CD4-positive, alpha-beta T cell treated with Interleukin-4 for 4 hours (primary cell): ENCODE measurements around the gene WNT9A.

ENCODE experiments used
- DNase-seq: peaks from one replicate; pipeline ENCODE4 v3.0.0-alpha.2; 2020

The WNT9A gene

DNA sequence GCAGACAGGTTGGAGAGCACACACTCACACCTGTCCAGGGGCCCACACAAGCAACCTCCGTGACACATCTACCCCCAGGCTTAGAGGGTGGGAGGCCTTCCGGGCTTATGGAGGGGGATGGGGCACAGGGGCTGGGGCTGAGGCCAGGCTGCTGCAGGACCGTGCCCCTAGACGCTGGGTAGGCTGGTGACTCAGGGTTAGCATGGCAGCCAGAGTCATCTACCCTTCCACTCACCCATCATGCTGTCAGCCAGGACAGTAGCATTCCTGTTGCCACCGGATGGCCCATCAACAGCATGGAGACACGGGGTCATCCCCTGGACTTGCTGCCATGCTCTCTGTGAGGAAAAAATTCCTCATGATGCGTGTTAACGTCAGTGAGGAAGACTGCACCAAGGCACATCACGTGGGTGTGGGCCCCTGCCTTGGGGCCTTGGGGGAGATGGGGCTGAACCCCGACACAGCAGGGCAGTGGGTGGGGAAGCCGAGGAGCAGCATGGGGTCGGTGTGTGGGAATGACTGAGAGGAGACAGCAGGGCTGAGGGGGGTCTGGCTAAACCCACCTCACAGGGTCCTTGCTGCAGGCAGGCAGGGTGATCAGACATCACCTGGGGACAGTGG is 52.8 kb downstream of the WNT9A start:
- DNase-seq = no peak

DNA sequence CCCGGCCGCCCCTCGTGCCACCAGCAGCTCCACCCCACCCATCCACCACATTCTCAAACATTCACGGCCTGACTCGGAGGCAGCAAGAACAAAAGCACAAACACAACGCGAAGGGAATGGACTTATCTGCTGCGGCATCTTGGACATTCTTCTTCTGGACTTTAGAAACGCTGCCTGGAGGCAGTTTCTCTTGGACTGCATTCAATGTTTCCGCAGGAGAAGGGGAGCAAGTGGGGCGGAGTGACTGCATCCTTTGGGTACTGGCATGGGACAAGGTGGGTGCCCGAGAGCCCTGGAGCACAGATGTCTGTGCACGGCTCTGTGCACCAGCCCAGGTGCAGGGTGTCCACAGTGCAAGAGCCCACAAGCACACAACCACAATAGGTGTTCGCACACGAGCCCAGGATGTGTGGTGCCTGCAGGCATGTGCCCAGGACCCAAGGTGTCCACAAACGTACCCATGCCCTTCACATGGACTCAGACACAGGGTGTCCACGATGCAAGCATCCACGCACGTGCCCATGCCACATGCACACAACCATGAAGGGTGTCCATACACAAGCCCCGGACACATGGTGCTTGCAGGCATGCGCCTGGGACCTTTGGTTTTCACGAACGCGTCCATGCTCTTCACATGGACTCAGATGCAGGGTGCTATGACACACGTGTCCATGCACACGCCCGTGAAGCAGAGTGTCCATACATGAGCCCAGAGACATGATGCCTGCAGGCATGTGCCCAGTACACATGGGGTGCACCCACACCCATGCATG is 53.6 kb downstream of the WNT9A start:
- no peak for DNase-seq

DNA sequence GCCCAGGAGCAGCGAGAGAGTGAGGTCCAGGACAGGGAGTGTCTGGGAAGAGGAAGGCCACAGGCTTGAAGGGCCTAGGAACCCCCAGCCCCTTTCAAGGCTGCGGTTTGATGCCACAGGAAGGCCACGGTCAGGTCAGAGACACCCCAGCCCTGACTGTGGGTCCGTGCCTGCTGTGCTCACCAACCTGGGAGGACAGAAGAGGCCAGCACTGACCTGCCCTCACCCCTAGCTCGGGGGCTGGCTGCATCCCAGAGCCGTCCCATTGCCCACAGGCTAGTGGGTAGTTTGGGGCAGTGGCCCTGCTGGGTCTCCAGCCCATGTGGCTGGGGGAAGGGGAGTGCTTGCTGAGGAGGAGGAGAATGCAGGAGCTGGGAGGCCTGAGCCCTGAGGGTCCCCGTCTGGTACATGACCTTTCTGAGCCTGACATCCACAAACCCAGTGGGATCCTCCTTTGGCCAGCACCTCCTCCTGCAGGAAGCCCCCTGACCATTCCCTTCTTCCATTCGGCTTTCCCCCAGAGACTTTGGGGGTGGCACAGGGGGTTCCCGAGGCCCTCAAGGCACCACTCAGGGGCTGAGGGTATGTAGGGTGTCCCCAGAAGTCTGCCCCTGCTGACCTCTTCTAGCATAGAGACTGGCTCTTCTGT is 54.3 kb downstream of the WNT9A start:
- no peak for DNase-seq

DNA sequence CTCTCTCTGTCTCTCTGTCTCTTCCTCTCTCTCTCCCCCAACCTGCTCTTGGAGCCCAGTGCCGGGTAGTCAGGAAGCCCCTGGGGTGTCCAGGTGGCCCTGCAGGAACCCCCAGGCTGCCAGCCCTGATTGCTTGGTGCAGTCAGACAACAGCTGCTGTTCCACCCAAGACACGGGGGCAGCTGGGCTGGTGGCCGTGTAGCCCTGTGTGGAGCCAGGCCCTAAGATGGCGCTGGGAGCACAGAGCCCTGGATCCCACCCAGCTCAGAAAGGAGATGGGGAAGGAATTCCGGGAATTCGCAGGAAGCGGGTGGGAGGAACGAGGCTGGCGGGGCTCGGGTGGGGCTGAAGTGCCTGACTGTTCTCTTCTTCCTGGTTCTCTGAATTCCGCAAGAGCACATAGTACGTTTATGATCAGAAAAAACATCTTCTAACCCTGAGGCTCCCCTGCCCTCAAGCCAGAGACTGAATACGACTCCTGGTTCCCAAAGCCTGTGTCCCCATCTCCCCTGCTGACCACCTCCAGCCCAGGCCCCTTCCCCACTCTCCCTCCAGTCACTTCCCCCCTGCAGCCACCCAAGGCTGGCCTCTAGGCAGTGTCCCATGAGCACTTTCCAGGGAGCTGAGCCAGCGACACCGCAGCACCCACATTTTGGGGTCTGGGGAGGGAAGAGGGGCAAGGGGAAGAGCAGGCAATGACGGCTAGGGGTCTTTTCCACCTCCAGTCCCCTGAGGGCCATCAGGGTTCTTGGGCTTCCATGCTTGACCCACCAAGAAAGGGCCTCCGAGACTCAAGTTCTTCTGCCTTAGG is 55.0 kb downstream of the WNT9A start:
- DNase-seq = no peak

DNA sequence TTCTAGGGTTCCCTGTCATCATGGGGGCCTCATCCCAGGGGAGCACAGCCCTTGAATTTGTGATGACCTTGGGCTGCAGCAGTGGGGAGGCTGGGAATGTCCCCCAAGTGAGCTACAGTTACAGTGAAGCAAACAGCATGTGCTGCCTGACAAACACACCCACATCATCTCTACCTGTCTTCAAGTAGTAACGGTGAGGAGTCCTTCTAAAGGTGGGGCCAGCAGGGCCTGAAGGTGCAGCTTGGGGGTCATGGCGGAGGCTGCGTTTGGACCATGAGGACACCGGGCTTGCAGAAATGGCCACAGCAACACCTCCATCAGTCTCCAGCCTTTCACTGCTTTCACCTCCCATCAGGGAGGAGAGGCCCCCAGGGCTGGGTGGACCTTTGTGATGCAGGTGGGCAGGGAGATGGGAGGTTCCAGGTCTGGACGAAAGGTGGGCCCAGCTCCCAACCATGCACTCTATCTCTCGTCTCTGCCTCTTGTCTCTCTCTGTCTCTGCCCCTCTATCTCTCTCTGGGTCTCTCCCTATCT is 55.7 kb downstream of the WNT9A start:
- DNase-seq = no peak

DNA sequence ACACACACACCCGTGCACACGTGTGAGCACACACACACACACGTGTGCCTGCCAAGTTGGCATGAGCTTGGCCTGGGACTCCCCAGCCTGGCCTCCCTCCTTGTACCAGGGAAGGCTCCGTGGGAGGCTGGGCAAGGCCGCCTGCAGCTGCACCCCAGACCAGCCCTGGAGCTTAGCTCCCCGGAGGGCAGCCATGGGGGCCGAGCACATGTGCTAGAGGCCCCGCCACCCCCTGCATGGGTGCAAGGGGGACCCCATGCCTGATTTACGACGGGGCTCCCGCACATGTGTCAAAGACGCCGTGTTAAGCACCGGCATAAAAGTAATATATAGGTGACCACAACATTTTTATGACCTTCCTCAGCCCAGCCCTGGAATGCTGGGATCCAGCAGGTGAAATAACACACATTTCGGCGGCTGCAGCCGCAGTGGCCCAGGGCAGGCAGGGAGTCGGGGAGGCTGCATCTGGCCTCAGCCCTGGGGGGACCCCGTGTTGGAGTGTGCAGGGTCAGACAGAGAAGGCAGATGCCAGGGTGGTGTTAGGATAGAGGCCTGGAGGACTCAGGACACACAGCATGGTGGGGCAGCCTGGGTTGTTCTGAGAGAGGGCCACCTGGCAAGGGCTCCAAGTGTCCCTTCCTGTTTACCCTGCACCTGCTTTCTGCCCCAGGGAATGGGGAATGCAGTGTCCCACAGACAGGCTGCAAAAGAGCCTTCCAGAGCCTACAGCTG is 56.3 kb downstream of the WNT9A start:
- no peak for DNase-seq

DNA sequence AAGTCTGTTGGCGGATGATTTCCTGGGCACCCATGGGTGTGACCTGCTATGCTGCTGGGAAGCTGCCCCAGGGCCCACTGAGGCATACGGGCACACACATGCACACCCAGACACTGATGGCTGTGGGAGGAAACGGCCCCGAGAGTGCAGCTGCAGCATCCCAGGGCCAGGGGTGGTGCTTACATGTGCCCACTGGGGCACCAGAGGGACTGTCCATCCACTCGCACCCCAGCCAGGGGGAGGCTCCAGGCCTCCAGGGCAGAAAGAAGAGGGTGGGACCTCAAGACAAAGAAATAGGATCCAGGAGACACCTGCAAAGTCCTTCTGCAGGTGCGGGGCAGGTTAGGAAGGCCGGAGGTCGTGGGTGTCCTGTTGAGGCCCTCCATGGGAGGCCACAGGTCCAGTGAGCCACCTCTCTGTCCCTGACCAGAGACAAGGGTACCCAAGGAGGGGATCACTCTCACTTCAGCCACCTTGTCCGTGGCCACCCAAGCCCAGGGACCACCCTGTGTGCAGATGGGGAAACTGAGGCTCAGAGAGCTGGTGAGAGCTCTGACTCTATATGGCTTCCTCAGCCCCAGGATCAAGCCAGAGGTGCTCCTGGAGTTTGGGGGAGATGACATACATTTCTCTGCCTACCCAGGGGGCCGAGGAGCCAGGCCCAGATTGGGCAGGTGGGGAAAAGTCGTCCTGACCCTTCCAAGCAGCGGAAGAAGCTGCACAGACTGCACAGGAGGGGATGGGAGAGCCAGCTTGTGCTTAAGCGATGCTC is 57.1 kb downstream of the WNT9A start:
- DNase-seq = no peak

DNA sequence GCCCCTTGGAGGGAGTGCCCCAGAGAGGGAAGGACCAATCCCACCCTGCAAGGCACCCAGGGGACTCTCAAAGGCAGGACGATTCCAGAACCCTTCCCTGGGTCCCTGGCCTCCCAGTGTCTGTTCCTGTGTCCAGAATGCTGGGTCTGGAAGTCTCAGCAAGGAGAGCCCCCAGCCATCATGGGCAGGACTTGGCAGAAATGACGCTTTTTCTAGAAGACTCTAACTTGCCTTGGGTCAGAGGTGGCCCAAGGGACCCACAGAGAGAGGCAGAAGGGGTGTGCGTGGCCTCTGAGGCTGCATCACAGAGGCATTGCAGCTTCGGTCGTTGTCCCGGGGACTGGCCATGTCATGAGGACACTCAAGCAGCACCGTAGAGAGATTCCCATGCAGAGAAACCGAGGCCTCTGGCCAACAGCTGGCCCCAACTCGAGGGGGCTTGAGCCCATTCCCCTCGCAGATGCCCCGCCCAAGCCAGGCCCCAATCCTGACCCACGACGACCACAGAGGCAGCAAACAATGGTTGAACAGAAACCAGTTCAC is 57.8 kb downstream of the WNT9A start:
- no peak for DNase-seq

DNA sequence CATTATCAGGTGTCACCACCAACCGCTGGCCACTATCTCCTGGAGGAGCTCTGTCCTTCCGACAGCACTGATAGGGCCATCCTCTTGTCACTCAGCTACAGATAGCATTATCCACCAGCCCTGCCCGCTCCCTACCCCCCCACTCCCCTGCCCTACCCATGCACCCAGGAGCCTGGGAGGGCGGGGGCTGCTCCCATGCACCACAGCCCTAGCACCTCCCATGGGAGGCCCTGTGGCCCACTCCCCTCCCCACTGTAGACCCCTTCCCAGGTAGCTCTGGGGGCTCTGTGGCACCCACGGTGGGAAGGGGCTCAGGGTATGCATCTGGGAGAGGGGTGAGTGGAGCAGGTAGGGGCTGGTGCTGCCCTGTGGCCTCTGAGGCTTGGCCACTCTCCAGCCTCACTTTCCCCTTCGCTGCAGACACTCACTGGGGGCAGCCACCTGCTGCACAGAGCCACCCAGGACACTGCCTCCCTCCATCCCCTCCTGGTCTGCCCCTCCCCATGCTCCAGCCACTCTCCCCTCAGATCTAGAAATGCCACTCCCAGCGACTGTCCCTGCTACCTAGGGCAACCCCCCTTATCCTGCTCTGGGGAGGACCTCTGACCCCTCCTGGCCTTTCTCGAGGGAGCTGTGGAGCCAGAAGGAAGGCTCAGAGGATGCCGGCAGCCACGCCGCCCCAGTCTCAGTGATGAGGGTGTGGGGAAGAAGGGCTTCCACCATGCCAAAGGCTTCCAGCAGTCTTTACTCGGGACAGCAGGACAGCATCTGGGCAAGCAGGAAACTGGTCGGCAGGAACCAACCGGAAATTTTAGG is 58.5 kb downstream of the WNT9A start:
- DNase-seq = no peak

DNA sequence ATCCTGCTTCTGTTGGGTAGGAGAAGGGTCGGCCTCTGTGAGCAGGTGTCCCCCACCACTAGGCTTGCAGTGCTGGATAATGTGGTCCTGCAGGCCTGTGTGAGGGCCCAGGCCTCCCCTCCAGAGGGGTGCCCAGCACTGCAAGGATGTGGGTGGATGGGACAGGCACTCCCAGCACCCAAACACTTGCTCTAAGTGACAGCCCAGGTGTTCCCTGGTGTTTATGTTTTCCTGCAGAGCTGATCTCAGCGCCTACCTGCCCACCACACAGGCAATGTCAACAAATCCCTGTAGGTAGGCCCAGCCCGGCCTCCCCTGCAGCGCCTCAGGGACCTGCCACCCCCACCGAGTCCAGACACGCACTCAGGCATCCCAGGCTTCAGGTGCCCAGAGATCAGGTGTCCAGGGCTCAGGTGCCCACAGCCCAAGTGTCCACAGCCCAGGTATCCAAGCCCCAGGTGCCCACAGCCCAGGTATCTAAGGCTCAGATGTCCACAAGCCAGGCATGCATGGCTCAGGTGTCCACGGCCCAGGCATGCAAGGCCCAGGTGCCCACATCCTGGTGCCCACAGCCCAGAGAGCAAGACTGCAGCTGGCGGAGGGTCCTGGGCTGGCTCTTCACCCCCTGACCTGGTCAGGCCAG is 59.2 kb downstream of the WNT9A start:
- DNase-seq = no peak

DNA sequence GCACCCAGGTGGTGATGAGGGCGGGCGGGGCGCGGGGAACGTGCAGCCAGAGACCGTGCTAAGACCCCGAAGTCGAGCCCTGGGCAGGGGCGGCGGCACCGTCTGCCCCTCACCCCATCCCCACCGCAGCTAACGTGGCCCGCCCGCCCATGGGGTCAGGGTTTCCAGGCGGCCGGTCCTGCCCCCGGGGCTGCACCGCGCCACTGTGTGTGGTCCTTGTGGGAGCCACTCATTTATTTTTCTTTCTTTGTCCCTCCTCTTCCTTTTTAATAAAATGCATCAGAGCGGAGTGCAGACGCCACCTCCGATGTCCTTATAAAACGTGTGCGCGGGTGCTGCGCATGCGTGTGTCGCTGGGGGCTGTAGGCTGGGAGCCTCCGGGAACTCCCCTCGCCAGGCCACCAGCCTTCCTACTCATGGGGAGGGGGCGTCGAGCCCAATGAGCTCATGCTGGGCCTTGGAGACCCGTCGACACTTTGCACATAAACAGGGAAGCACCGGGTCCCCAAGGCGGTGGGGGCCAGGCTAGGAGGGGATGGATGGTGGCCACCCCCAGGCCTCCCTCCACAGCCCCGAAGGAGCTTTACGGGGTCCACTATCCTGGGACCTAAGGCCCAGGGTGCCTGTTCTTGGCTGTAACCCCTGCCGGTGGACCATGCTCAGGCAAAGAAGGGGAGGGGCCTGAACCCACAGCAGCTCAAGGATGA is 59.9 kb downstream of the WNT9A start:
- DNase-seq = peak; percentile 44

DNA sequence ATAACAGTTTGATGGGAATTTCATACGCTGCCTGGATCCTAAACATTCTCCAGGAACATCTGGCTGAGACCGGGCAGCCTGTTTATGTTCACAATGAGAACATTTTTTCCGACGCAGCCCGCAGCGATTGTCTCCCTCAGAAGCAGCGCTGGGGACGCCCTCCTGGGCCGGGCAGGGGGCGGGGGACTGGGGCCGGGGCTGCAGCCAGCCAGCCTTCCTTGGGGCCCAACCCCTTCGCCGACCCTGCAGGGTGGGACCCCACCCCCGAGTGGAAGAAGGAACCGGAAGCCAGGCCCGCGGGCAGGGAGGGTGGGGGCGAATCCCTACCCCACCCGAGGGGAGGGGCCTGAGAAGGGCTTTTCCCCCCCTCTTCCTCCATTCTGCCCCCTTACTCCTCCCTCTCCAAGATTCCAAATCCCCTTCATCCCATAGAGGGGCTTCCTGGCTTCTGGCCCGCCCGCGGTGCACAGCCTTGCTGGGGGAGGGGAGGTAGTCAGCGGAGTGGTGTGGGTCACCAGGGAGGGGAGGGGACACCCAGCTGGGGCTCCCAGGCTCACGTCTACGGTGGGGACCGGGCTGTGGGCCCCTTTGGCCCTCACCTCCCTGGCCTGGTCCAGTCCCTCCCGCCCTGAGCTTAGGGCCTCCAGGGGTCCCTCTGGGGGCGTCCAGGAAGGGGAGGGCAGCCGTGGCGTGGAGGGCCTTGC is 60.6 kb downstream of the WNT9A start:
- peak; percentile 37 for DNase-seq

DNA sequence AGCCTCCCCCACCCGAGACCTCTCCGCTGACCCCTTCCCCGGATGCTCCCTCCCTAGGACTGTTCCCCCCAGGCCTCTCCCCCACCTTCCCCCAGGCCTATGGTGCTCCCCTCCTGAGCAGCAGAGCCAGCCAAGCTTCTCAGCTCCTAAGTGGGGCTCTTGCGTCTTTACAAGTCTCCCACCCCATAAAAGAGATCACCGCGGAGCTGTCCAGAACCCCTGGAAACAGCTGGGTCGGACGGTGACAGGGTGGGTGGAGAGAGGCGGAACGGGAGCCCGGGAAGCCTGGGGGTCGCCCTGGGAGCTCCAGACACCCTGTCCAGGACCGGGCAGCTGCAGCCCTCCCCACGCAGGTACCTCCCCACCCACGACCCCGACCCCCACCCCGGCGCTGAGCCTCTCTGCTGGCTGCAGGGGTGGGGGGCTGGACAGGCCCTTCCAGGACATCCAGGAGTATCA is 61.2 kb downstream of the WNT9A start:
- DNase-seq = no peak

DNA sequence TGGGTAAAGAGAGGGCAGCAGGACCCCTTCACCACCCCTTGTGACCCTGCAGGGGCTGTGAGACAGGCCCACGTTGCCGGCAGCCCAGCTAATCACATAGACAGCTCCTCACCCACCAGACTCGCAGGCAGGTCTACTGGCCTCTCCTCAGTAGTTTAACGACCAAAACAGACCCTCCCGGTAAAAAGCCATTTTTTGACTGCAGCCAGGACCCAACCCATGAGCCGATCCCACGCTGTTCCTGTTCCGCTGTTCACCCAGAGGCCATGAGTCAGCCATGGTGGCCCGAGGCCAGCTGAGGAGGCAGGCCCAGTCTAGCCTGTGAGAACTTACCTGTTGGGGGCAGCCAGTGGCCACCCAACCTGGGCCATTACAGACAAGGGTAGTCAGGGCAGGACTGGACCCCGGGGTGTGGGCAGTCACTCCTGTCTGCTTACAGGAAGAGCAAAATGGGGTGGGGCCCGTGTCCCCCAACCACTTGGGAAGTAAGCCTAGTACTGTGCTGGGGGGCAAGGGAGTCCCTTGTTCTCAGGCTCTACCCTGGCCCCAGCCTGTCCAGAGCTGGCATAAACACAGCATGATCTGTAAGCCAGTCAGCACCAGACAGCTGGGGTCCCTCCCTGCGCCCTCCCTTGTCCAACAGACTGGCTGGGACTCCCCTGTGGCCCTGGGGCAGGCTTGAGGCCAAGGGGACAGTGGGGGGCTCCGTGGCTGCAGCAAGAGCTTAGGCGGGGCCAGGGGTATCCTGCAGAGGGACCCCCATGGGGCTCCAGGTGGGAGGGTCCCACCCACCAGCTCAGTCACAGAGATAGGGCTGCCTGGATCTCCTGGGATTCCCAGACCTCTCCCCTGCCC is 61.9 kb downstream of the WNT9A start:
- DNase-seq = peak; percentile 27

DNA sequence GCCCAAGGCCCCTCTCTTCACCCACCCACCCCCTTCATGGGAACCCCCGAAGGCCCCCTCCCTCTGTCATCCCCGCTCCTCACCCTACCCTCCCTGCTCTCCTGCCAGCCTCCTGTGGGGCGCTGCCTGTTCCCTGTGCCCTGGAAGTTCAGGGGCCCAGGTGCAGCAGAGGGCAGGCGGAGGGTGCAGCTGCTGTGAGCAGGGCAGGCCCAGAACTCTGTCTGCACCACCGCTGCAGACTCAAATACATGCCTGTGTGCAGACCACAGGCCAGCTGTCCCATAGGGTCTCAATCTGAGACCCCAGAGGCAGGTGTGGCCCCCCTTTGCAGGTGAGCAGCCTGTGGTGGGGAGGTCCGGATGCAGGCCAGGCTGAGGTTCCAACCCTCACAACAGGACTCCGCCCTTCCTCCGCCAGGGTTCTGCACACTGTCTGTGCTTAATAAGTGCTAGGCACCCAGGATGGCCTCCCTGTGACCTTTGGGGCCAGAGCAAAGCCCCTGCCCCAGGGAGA is 62.5 kb downstream of the WNT9A start:
- DNase-seq = peak; percentile 34

DNA sequence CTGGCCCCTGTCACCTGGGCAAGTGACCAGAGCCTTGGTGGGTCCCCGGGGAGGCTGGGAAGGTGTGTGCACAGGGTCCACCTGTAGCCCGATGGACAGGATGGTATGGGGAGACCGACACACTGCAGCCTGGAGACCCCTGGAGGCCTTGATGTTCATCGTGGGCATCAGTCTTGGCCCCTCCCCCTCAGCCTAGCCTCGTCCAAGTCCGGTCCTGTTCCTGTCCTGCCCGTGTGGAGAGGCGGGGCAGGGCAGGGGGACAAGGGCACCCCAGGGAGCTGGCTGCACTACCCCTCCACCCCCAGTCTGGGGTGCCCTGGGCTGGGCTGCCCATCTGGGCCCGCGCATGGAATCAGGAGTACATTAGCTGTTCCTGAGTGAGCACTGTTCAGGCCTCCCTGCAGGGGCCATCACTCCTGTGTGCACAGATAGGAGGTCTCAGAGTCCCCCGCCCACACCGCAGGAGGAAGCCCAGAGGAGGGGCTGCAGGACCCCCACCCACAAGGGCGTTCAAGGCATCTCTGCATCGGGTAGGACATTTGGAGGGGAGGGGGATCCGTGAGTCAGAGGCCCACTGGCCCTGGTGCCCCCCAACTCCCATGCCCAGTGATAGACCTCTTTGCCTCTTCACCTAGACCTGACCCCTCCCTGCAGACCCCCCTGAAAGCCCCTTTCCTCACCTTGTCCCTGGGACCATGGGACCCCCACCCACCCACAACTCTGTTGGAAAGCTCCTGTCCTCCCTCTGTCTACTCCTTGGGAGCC is 63.2 kb downstream of the WNT9A start:
- no peak for DNase-seq
